ENCODE data around the gene FRMD4A.
"Not testable (repeated sequence)": the region's sequence is repeated elsewhere in the genome, so short reads cannot be mapped to it uniquely, and the experiment has no call there.

Gene FRMD4A

GRCh38 chr10:13936826-13937225 is 393.9 kb downstream of the FRMD4A start:
- no peak for DNase-seq

- no peak for DNase-seq
Measured at GRCh38 chr10:13930120-13930519, 400.6 kb downstream of the FRMD4A start.

GRCh38 chr10:13928451-13928850 is 402.3 kb downstream of the FRMD4A start:
- DNase-seq, result no peak

GRCh38 chr10:13925971-13926780 is 404.5 kb downstream of the FRMD4A start:
- DNase-seq, result no peak

- DNase-seq, result no peak
Measured at GRCh38 chr10:13924040-13924725, 406.5 kb downstream of the FRMD4A start.

- DNase-seq, result no peak
Measured at GRCh38 chr10:13922586-13922985, 408.1 kb downstream of the FRMD4A start.

GRCh38 chr10:13921941-13922340 is 408.8 kb downstream of the FRMD4A start:
- DNase-seq, result no peak

- DNase-seq, result not testable (repeated sequence)
Measured at GRCh38 chr10:13921131-13921530, 409.6 kb downstream of the FRMD4A start.

- no peak for DNase-seq
Measured at GRCh38 chr10:13920465-13920864, 410.3 kb downstream of the FRMD4A start.

GRCh38 chr10:13920031-13920430 is 410.7 kb downstream of the FRMD4A start:
- no peak for DNase-seq

GRCh38 chr10:13917791-13918190 is 412.9 kb downstream of the FRMD4A start:
- DNase-seq, result no peak

- DNase-seq, result no peak
Measured at GRCh38 chr10:13916384-13916947, 414.3 kb downstream of the FRMD4A start.

- peak; percentile 92 for DNase-seq
Measured at GRCh38 chr10:13915710-13916109, 415.0 kb downstream of the FRMD4A start.

- DNase-seq, result peak; percentile 22
Measured at GRCh38 chr10:13913897-13914296, 416.8 kb downstream of the FRMD4A start.

GRCh38 chr10:13911821-13912520 is 418.8 kb downstream of the FRMD4A start:
- DNase-seq, result no peak

- no peak for DNase-seq
Measured at GRCh38 chr10:13909516-13910258, 421.0 kb downstream of the FRMD4A start.

- DNase-seq, result no peak
Measured at GRCh38 chr10:13908475-13908874, 422.2 kb downstream of the FRMD4A start.

- DNase-seq, result no peak
Measured at GRCh38 chr10:13907570-13907969, 423.2 kb downstream of the FRMD4A start.

GRCh38 chr10:13905281-13905680 is 425.4 kb downstream of the FRMD4A start:
- DNase-seq, result no peak

GRCh38 chr10:13904064-13904463 is 426.7 kb downstream of the FRMD4A start:
- peak; percentile 39 for DNase-seq

- no peak for DNase-seq
Measured at GRCh38 chr10:13902868-13903587, 427.7 kb downstream of the FRMD4A start.

GRCh38 chr10:13899941-13900340 is 430.8 kb downstream of the FRMD4A start:
- DNase-seq, result no peak

All from midbrain (tissue), 1 donor.